Activated naive CD4-positive, alpha-beta T cell treated with anti-CD3 and anti-CD28 coated beads for 36 hours (primary cell): Measurements from ENCODE around the gene BEGAIN. TPM values are rescaled to one million over a fixed set of nuclear protein-coding genes. Genes with fewer than 3 reads are reported as not detected.

Source experiments
- CTCF ChIA-PET: fragments of 350-600 bp; sonication (Branson Sonifier 250); formaldehyde crosslinking; loops from one replicate; lab custom pipeline; 2021; ENCODE audit warnings: antibody characterized with exemption; lab: Charles Lee
- DNase-seq: peaks from one replicate; pipeline ENCODE4 v3.0.0-alpha.2; 2020
- H3K27ac Mint-ChIP-seq: one replicate; pipeline ENCODE4 v1.8.0; 2021; ENCODE audit warnings: mild to moderate bottlenecking, mixed read lengths
- H3K27me3 Mint-ChIP-seq: one replicate; pipeline ENCODE4 v1.8.0; 2021; ENCODE audit warnings: low read depth, mixed read lengths
- H3K36me3 Mint-ChIP-seq: one replicate; pipeline ENCODE4 v1.8.0; 2021; ENCODE audit warnings: low read depth, mixed read lengths
- H3K4me1 Mint-ChIP-seq: one replicate; pipeline ENCODE4 v1.8.0; 2021; ENCODE audit warnings: low read depth, mixed read lengths
- H3K4me3 Mint-ChIP-seq: one replicate; pipeline ENCODE4 v1.8.0; 2021; ENCODE audit warnings: mild to moderate bottlenecking, moderate library complexity, mixed read lengths
- H3K9me3 Mint-ChIP-seq: one replicate; pipeline ENCODE4 v1.8.0; 2021; ENCODE audit warnings: mixed read lengths
- intact Hi-C: fragments of 100-400 bp; cut with micrococcal nuclease; formaldehyde crosslinking; loops from one replicate; pipeline ENCODE4 v1.15.1; 2023
- total RNA-seq, 2 experiments: library from RNA; stranded (reverse); gene quantifications; one replicate each; pipeline ENCODE4 v1.2.3, GENCODE V29; 2021

BEGAIN gene
- total RNA-seq, 2 experiments from 2014 or later = 5.0 to 5.6 TPM

GRCh38 chr14:100590726-100591452 is 3.7 kb upstream of the BEGAIN start:
- H3K4me3 Mint-ChIP-seq = no peak overlapping the region
- no peaks in the 10 kb centered on the region for H3K4me1 Mint-ChIP-seq
- intact Hi-C loops = no loop called here
- no peak for DNase-seq
- no peaks in the 10 kb centered on the region for H3K36me3 Mint-ChIP-seq
- H3K27me3 Mint-ChIP-seq = peaks cover 18% of the 10 kb centered on the region
- no peaks in the 10 kb centered on the region for H3K9me3 Mint-ChIP-seq
- CTCF ChIA-PET = no interaction called here
- H3K27ac Mint-ChIP-seq = no peak overlapping the region

GRCh38 chr14:100589760-100590469 is 2.7 kb upstream of the BEGAIN start:
- Mint-ChIP-seq H3K9me3 (no peaks in the 10 kb centered on the region), H3K36me3 (no peaks in the 10 kb centered on the region), H3K27me3 (peaks cover 18% of the 10 kb centered on the region), H3K4me1 (no peaks in the 10 kb centered on the region), H3K27ac (no peak overlapping the region), H3K4me3 (no peak overlapping the region)
- intact Hi-C loops = loop anchor here (5.0 kb wide), 1 partner anchor 43 kb away; no protein-coding TSS in a partner anchor
- DNase-seq = no peak
- CTCF ChIA-PET = no interaction called here

DNA sequence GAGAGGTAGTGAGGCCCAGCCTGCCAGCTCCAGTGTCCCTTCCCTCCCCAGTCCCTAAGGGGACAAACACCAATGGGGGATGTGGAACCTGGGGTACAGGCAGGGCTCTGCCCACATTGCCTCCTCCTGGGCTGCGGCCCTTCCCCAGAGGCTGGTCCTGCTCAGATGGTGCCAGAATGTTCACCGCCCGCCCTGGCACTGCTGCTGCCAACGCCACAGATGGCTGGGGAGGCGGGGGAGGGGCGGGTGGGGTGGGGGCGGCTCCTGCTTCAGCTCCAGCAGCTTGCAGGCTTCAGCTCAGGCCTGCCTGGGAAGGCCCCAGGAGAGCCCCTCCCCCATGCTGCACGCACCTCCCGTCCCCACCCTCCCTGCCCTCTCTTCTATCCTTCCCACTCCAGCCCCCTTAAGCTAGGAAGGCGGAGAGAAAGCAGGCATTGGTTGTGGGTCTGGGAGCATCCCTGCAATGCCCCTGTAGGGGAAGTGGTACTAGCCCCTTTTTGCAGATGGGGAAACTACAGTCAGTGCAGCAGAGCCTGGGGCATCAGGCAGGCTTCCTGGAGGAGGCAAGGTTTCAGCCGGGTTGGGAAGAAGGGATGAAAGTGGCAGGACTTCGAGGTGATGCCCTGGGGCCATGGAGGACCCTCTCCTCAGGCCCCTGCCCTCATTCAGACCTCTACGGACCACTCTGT is 2.0 kb upstream of the BEGAIN start:
- no peaks in the 10 kb centered on the region for H3K9me3 Mint-ChIP-seq
- no peaks in the 10 kb centered on the region for H3K36me3 Mint-ChIP-seq
- no peak overlapping the region for H3K4me3 Mint-ChIP-seq
- H3K4me1 Mint-ChIP-seq = no peaks in the 10 kb centered on the region
- no peak for DNase-seq
- CTCF ChIA-PET = interaction anchor here (1.9 kb wide), 1 partner anchor 56 kb away, joined by 9 read pairs; no protein-coding TSS in a partner anchor
- peaks cover 18% of the 10 kb centered on the region for H3K27me3 Mint-ChIP-seq
- no peak overlapping the region for H3K27ac Mint-ChIP-seq
- intact Hi-C loops = loop anchor here (5.0 kb wide), 1 partner anchor 42 kb away; no protein-coding TSS in a partner anchor

- H3K36me3 Mint-ChIP-seq = no peaks in the 10 kb centered on the region
- H3K27me3 Mint-ChIP-seq = peaks cover 16% of the 10 kb centered on the region
- DNase-seq = no peak
- H3K4me3 Mint-ChIP-seq = no peak overlapping the region
- no peak overlapping the region for H3K27ac Mint-ChIP-seq
- H3K9me3 Mint-ChIP-seq = no peaks in the 10 kb centered on the region
- CTCF ChIA-PET = interaction anchor here (1.9 kb wide), 1 partner anchor 57 kb away, joined by 9 read pairs; no protein-coding TSS in a partner anchor
- intact Hi-C loops = loop anchor here (5.0 kb wide), 1 partner anchor 41 kb away; no protein-coding TSS in a partner anchor
- no peaks in the 10 kb centered on the region for H3K4me1 Mint-ChIP-seq
Observed at GRCh38 chr14:100588671-100589070, 1.5 kb upstream of the BEGAIN start.

GRCh38 chr14:100587763-100588411 is 670 bp upstream of the BEGAIN start:
- Mint-ChIP-seq H3K27ac (peak overlapping the region; percentile 28), H3K4me1 (no peaks in the 10 kb centered on the region), H3K36me3 (no peaks in the 10 kb centered on the region), H3K4me3 (peak overlapping the region; percentile 60), H3K27me3 (peaks cover 16% of the 10 kb centered on the region), H3K9me3 (no peaks in the 10 kb centered on the region)
- CTCF ChIA-PET = interaction anchor here (1.9 kb wide), 1 partner anchor 57 kb away, joined by 9 read pairs; no protein-coding TSS in a partner anchor
- intact Hi-C loops = loop anchor here (1.0 to 5.0 kb wide), 2 partner anchors 41 to 52 kb away; no protein-coding TSS in a partner anchor
- DNase-seq = no peak

DNA sequence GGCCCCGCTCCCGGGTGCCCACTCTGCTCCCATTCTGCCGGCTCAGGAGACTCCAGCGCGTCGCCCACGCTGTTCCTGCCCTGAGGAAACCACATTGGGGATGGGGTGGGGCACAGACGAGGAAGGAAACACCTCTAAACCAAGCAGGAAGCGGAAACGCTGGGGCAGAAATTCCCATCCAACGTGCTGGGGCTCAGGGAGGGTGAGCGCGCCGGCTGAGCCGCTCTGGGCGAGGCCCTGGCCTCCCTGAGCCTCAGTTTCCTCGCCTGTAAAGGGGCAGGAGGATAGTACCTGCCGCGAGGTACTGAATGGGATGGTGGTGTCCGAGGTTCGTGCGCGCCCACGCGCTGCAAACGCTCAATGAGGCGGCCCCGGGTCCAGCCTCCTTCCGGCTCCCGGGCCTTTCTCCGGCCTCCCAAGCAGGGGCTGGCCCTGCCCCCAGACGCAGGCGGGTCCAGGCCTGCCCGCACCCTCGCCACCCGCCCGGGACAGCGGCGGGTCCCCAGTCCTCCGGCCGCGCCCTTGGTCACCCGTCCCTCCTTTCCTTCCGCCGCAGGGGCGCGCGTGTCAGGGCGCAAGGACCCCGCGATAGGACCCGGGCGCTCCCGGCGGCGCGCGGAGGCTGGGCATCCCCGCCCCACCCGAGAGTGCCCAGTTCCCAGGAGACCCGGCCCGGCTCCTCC is 673 bp downstream of the BEGAIN start:
- Mint-ChIP-seq H3K9me3 (no peaks in the 10 kb centered on the region), H3K36me3 (no peaks in the 10 kb centered on the region), H3K27ac (peak overlapping the region; percentile 42), H3K4me3 (peak overlapping the region; percentile 76), H3K27me3 (peaks cover 16% of the 10 kb centered on the region), H3K4me1 (no peaks in the 10 kb centered on the region)
- peak; percentile 64 for DNase-seq
- CTCF ChIA-PET = no interaction called here
- intact Hi-C loops = loop anchor here (1.0 to 5.0 kb wide), 2 partner anchors 39 to 54 kb away; no protein-coding TSS in a partner anchor

DNA sequence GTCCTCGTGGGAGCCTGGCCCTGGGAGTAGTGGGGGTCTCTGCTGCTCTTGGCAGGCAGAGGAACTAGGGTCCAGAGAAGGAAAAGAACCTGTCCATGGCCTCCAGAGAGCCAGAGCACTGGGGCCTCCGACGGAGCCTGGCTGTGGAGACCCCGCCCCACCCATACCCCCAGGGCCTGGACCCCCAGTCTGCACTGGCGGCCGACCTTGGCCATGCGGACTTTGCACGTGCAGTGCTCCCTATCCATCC is 1.1 kb downstream of the BEGAIN start:
- no peaks in the 10 kb centered on the region for H3K36me3 Mint-ChIP-seq
- no peaks in the 10 kb centered on the region for H3K4me1 Mint-ChIP-seq
- peak overlapping the region; percentile 76 for H3K4me3 Mint-ChIP-seq
- no peak for DNase-seq
- H3K27ac Mint-ChIP-seq = peak overlapping the region; percentile 42
- CTCF ChIA-PET = no interaction called here
- intact Hi-C loops = loop anchor here (5.0 kb wide), 1 partner anchor 39 kb away; no protein-coding TSS in a partner anchor
- H3K9me3 Mint-ChIP-seq = no peaks in the 10 kb centered on the region
- peaks cover 16% of the 10 kb centered on the region for H3K27me3 Mint-ChIP-seq

GRCh38 chr14:100585448-100586152 is 1.6 kb downstream of the BEGAIN start:
- Mint-ChIP-seq H3K27ac (no peak overlapping the region), H3K36me3 (no peaks in the 10 kb centered on the region), H3K27me3 (peaks cover 16% of the 10 kb centered on the region), H3K4me1 (no peaks in the 10 kb centered on the region), H3K9me3 (no peaks in the 10 kb centered on the region), H3K4me3 (peak overlapping the region; percentile 76)
- intact Hi-C loops = loop anchor here (5.0 kb wide), 1 partner anchor 38 kb away; no protein-coding TSS in a partner anchor
- no peak for DNase-seq
- CTCF ChIA-PET = no interaction called here

DNA sequence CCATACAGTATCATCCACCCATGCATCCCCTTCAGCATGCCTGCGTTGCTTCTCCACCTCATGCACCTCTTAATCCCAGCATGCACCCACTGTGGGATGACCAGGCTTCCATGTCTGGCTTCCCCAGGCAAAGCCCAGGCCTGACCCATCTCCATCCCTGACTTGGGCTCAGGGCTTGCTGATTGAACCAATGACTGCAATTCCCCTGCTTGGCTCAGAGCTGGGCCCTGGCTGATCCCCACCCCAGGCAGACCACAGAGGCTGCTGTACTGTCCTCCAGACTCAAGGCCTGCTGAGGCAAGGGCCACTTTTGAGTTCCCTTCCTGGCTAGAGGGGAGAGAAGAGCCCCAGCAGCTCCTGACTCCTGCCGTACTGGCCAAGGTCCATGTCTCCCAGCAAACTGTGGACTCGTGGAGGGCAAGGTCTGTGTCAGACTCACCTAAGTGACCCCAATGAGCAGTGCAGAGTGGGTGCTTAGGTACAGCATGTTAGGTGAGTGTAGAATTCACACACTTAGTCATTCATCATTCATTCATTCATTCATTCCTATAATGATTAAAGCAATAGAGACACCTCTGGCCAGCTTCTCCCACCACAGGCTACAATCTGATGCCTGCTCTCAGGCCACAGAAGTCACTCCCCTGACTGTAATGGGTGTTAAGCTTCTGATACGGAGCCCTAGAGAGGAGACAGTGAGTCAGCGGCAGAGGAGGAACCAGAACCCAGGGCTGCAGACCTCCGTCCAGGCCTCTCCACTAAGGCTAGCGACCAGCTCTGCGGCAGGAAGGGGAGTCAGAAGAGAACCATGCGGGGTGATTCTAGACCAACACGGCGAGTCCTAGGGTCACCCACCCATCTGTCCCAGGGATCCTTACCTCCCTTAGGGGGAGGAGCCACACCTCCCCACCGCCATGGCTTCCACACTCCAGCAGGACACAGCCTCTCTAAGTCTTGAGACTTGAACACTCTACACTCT is 2.9 kb downstream of the BEGAIN start:
- H3K36me3 Mint-ChIP-seq = no peaks in the 10 kb centered on the region
- H3K27me3 Mint-ChIP-seq = peaks cover 9% of the 10 kb centered on the region
- intact Hi-C loops = loop anchor here (5.0 kb wide), 1 partner anchor 37 kb away; no protein-coding TSS in a partner anchor
- DNase-seq = no peak
- no peaks in the 10 kb centered on the region for H3K9me3 Mint-ChIP-seq
- H3K4me1 Mint-ChIP-seq = no peaks in the 10 kb centered on the region
- CTCF ChIA-PET = no interaction called here
- no peak overlapping the region for H3K4me3 Mint-ChIP-seq
- peak overlapping the region; percentile 43 for H3K27ac Mint-ChIP-seq

- intact Hi-C loops = no loop called here
- Mint-ChIP-seq H3K4me3 (no peak overlapping the region), H3K27ac (no peak overlapping the region), H3K9me3 (no peaks in the 10 kb centered on the region), H3K27me3 (peaks cover 5% of the 10 kb centered on the region), H3K4me1 (no peaks in the 10 kb centered on the region), H3K36me3 (no peaks in the 10 kb centered on the region)
- CTCF ChIA-PET = no interaction called here
- no peak for DNase-seq
Observed at GRCh38 chr14:100583245-100583644, 4.0 kb downstream of the BEGAIN start.
